Right lobe of liver (tissue), 4 donors: ENCODE data around the gene DNAJC28.

Experiments
- POLR2A ChIP-seq: fragments of 450-650 bp; IDR thresholded peaks from one replicate; pipeline ENCODE4 v1.6.1; 2017; ENCODE audit warnings: antibody characterized with exemption, mild to moderate bottlenecking
- TF ChIP-seq, protein P1 (sequence below), 4 donors: fragments of 200-600 bp in 3 of 4; fragments of 450-650 bp in 1 of 4; IDR thresholded peaks; one replicate each; pipeline versions ENCODE4 v1.5.1 to v1.8.0; 2016 to 2022; ENCODE audit warnings: antibody characterized with exemption in 4 of 4, mild to moderate bottlenecking in 2 of 4
- donor health status: DM: no; HTN: no; CAD: no.
- donor health status: DM: no; HTN: no; CAD: no.
- donor health status: DM: no; HTN: yes; CAD: no.

DNA sequence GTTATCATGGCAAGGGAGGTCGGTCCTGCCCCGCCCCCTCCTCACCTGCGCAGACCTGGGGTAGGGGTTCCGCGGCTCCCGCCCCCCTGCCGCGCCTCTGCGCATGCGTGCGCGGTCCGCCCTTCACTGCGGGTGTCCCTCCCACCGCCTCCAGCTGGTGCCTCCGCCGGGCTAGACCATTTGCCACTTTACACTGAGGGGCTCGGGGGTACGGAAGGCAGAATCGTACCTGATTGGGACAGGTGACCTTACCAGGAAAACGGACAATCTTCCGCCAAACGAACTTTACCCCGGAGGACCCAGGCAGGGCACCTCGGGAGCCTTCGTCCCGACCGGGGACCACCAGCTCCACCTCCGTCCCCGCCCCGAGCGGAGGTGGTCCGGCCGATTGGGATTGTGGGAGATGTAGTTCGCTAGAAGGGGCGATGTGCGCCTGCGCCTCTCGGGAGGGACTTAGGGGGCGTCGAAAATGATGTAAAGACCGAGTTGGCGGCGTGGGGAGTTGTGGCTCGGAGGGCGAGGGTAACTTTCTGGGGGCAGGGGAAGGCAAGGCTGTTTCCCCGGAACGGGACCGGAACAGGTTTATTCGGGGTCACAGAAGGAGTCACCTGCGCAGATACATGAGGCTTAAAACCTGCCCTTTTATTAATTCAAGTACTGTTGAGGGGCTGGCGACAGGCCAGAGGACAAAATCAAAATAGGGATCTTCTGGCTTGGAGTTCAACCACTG is at the start of gene DNAJC28:
- TF ChIP-seq, protein P1, sequence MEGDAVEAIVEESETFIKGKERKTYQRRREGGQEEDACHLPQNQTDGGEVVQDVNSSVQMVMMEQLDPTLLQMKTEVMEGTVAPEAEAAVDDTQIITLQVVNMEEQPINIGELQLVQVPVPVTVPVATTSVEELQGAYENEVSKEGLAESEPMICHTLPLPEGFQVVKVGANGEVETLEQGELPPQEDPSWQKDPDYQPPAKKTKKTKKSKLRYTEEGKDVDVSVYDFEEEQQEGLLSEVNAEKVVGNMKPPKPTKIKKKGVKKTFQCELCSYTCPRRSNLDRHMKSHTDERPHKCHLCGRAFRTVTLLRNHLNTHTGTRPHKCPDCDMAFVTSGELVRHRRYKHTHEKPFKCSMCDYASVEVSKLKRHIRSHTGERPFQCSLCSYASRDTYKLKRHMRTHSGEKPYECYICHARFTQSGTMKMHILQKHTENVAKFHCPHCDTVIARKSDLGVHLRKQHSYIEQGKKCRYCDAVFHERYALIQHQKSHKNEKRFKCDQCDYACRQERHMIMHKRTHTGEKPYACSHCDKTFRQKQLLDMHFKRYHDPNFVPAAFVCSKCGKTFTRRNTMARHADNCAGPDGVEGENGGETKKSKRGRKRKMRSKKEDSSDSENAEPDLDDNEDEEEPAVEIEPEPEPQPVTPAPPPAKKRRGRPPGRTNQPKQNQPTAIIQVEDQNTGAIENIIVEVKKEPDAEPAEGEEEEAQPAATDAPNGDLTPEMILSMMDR (IDR thresholded peaks at IDR 0.05), result no peak
- peak; percentile 42 for TF ChIP-seq POLR2A
